Measurements from ENCODE around the gene CT45A9. TPM values are rescaled to one million over a fixed set of nuclear protein-coding genes. Genes with fewer than 3 reads are reported as not detected.
"Not testable (repeated sequence)": the region's sequence is repeated elsewhere in the genome, so short reads cannot be mapped to it uniquely, and the experiment has no call there.

CT45A9 gene
- not detected for polyA plus RNA-seq (2013, experiment 1 of 2)
- not detected for polyA plus RNA-seq (2013, experiment 2 of 2)

GRCh38 chrX:135871712-135872111 lies at the start of gene CT45A9:
TSS of gene CT45A9 (minus strand) at chrX:135871812. CDS start at chrX:135868061, 3,751 bp downstream.
- H3K56ac ChIP-seq (ENCODE audit: low read length); H3K9ac ChIP-seq (ENCODE audit: low read length); H2BK120ac ChIP-seq (ENCODE audit: low read depth, low read length); H4K5ac ChIP-seq (ENCODE audit: low read length); H3K36me3 ChIP-seq (ENCODE audit: control insufficient read depth, insufficient read depth, low read length); DNase-seq; H3K4me3 ChIP-seq (ENCODE audit: low read length); H3K79me2 ChIP-seq (ENCODE audit: control insufficient read depth, insufficient read depth, low read length); H3K18ac ChIP-seq (ENCODE audit: low read length); H2BK15ac ChIP-seq (replicated peaks; ENCODE audit: low read depth); H3K4me1 ChIP-seq (ENCODE audit: control insufficient read depth, low read depth, low read length); H3K23ac ChIP-seq (ENCODE audit: low read length); H3K27me3 ChIP-seq (ENCODE audit: insufficient read depth, low read length, poor library complexity); H3K79me1 ChIP-seq (ENCODE audit: low read length); H2AK5ac ChIP-seq (ENCODE audit: low read length); H3K27ac ChIP-seq (ENCODE audit: low read depth, low read length); H3K4me2 ChIP-seq (ENCODE audit: low read length); H2BK5ac ChIP-seq (ENCODE audit: low read length); H4K8ac ChIP-seq (ENCODE audit: low read depth, low read length); H3K4ac ChIP-seq (ENCODE audit: low read depth, low read length): not testable (repeated sequence)
- no CpG with 5 or more reads among the region's 17 CpGs for WGBS (ENCODE audit: extremely low coverage, insufficient coverage, low lambda C conversion rate)

- not testable (repeated sequence) for H3K9ac ChIP-seq (ENCODE audit: low read length); H4K5ac ChIP-seq (ENCODE audit: low read length); H3K79me2 ChIP-seq (ENCODE audit: control insufficient read depth, insufficient read depth, low read length); DNase-seq; H3K56ac ChIP-seq (ENCODE audit: low read length); H3K27me3 ChIP-seq (ENCODE audit: insufficient read depth, low read length, poor library complexity); H3K23ac ChIP-seq (ENCODE audit: low read length); H2BK120ac ChIP-seq (ENCODE audit: low read depth, low read length); H3K4me3 ChIP-seq (ENCODE audit: low read length); H3K4me1 ChIP-seq (ENCODE audit: control insufficient read depth, low read depth, low read length); H2BK5ac ChIP-seq (ENCODE audit: low read length); H3K27ac ChIP-seq (ENCODE audit: low read depth, low read length); H3K4ac ChIP-seq (ENCODE audit: low read depth, low read length); H4K8ac ChIP-seq (ENCODE audit: low read depth, low read length); H3K79me1 ChIP-seq (ENCODE audit: low read length); H2BK15ac ChIP-seq (replicated peaks; ENCODE audit: low read depth); H3K18ac ChIP-seq (ENCODE audit: low read length); H3K4me2 ChIP-seq (ENCODE audit: low read length); H2AK5ac ChIP-seq (ENCODE audit: low read length); H3K36me3 ChIP-seq (ENCODE audit: control insufficient read depth, insufficient read depth, low read length)
- WGBS (ENCODE audit: extremely low coverage, insufficient coverage, low lambda C conversion rate) = no CpG with 5 or more reads among the region's 1 CpG
Observed at GRCh38 chrX:135920516-135920915, 48.9 kb upstream of the CT45A9 start.

- Histone ChIP-seq H3K27ac (ENCODE audit: low read depth, low read length) (no peak overlapping the region), H3K56ac (ENCODE audit: low read length) (no peak overlapping the region), H2BK5ac (ENCODE audit: low read length) (no peak overlapping the region), H3K79me1 (ENCODE audit: low read length) (no peaks in the 10 kb centered on the region), H4K5ac (ENCODE audit: low read length) (no peak overlapping the region), H2BK15ac (replicated peaks; ENCODE audit: low read depth) (no peak overlapping the region), H3K27me3 (ENCODE audit: insufficient read depth, low read length, poor library complexity) (no peaks in the 10 kb centered on the region), H3K9ac (ENCODE audit: low read length) (no peak overlapping the region), H3K18ac (ENCODE audit: low read length) (no peak overlapping the region), H4K8ac (ENCODE audit: low read depth, low read length) (no peak overlapping the region), H2AK5ac (ENCODE audit: low read length) (no peak overlapping the region), H3K79me2 (ENCODE audit: control insufficient read depth, insufficient read depth, low read length) (no peaks in the 10 kb centered on the region), H2BK120ac (ENCODE audit: low read depth, low read length) (no peak overlapping the region), H3K4ac (ENCODE audit: low read depth, low read length) (no peak overlapping the region), H3K4me2 (ENCODE audit: low read length) (no peak overlapping the region), H3K23ac (ENCODE audit: low read length) (no peak overlapping the region), H3K36me3 (ENCODE audit: control insufficient read depth, insufficient read depth, low read length) (no peaks in the 10 kb centered on the region), H3K4me1 (ENCODE audit: control insufficient read depth, low read depth, low read length) (no peaks in the 10 kb centered on the region), H3K4me3 (ENCODE audit: low read length) (no peak overlapping the region)
- no CpG with 5 or more reads among the region's 5 CpGs for WGBS (ENCODE audit: extremely low coverage, insufficient coverage, low lambda C conversion rate)
- DNase-seq = no peak
Observed at GRCh38 chrX:135914404-135914803, 42.8 kb upstream of the CT45A9 start.

- no peak for DNase-seq
- Histone ChIP-seq H3K79me1 (ENCODE audit: low read length) (no peaks in the 10 kb centered on the region), H3K4me1 (ENCODE audit: control insufficient read depth, low read depth, low read length) (no peaks in the 10 kb centered on the region), H3K4ac (ENCODE audit: low read depth, low read length) (no peak overlapping the region), H2BK120ac (ENCODE audit: low read depth, low read length) (no peak overlapping the region), H2BK5ac (ENCODE audit: low read length) (no peak overlapping the region), H3K27me3 (ENCODE audit: insufficient read depth, low read length, poor library complexity) (no peaks in the 10 kb centered on the region), H3K23ac (ENCODE audit: low read length) (no peak overlapping the region), H3K18ac (ENCODE audit: low read length) (no peak overlapping the region), H3K27ac (ENCODE audit: low read depth, low read length) (no peak overlapping the region), H3K56ac (ENCODE audit: low read length) (no peak overlapping the region), H3K4me2 (ENCODE audit: low read length) (no peak overlapping the region), H3K36me3 (ENCODE audit: control insufficient read depth, insufficient read depth, low read length) (no peaks in the 10 kb centered on the region), H4K5ac (ENCODE audit: low read length) (no peak overlapping the region), H2AK5ac (ENCODE audit: low read length) (no peak overlapping the region), H3K9ac (ENCODE audit: low read length) (no peak overlapping the region), H2BK15ac (replicated peaks; ENCODE audit: low read depth) (no peak overlapping the region), H3K4me3 (ENCODE audit: low read length) (no peak overlapping the region), H3K79me2 (ENCODE audit: control insufficient read depth, insufficient read depth, low read length) (no peaks in the 10 kb centered on the region), H4K8ac (ENCODE audit: low read depth, low read length) (no peak overlapping the region)
- WGBS (ENCODE audit: extremely low coverage, insufficient coverage, low lambda C conversion rate) = no CpG with 5 or more reads among the region's 5 CpGs
Observed at GRCh38 chrX:135910251-135910650, 38.6 kb upstream of the CT45A9 start.

GRCh38 chrX:135893294-135893817 lies 21.7 kb upstream of the CT45A9 start, which contains the start of the genes CT45A10 and SAGE1:
TSS of gene CT45A10 (minus strand) at chrX:135893444. CDS start at chrX:135885344, 8,100 bp downstream.
TSS of gene SAGE1 (plus strand) at chrX:135893716. CDS start at chrX:135896243, 2,527 bp downstream.
- no peak within 1 kb of the TSS for H3K23ac ChIP-seq (ENCODE audit: low read length)
- no CpG with 5 or more reads among the region's 22 CpGs for WGBS (ENCODE audit: extremely low coverage, insufficient coverage, low lambda C conversion rate)
- no peak within 1 kb of the TSS for H4K8ac ChIP-seq (ENCODE audit: low read depth, low read length)
- H3K79me1 ChIP-seq (ENCODE audit: low read length) = no peaks in the 10 kb centered on the region
- H2AK5ac ChIP-seq (ENCODE audit: low read length) = no peak within 1 kb of the TSS
- H3K4ac ChIP-seq (ENCODE audit: low read depth, low read length) = no peak within 1 kb of the TSS
- no peak within 1 kb of the TSS for H3K56ac ChIP-seq (ENCODE audit: low read length)
- no peak within 1 kb of the TSS for H3K4me3 ChIP-seq (ENCODE audit: low read length)
- H3K9ac ChIP-seq (ENCODE audit: low read length) = no peak within 1 kb of the TSS
- no peaks in the 10 kb centered on the region for H3K4me1 ChIP-seq (ENCODE audit: control insufficient read depth, low read depth, low read length)
- no peak within 1 kb of the TSS for H2BK120ac ChIP-seq (ENCODE audit: low read depth, low read length)
- no peak within 1 kb of the TSS for H4K5ac ChIP-seq (ENCODE audit: low read length)
- no peak within 1 kb of the TSS for H3K4me2 ChIP-seq (ENCODE audit: low read length)
- no peak within 1 kb of the TSS for H3K18ac ChIP-seq (ENCODE audit: low read length)
- no peak for DNase-seq
- no peaks in the 10 kb centered on the region for H3K79me2 ChIP-seq (ENCODE audit: control insufficient read depth, insufficient read depth, low read length)
- no peak within 1 kb of the TSS for H2BK5ac ChIP-seq (ENCODE audit: low read length)
- H3K36me3 ChIP-seq (ENCODE audit: control insufficient read depth, insufficient read depth, low read length) = no peaks in the 10 kb centered on the region
- H2BK15ac ChIP-seq (replicated peaks; ENCODE audit: low read depth) = no peak within 1 kb of the TSS
- H3K27me3 ChIP-seq (ENCODE audit: insufficient read depth, low read length, poor library complexity) = no peaks in the 10 kb centered on the region
- no peak within 1 kb of the TSS for H3K27ac ChIP-seq (ENCODE audit: low read depth, low read length)

GRCh38 chrX:135892781-135893180 lies 21.2 kb upstream of the CT45A9 start:
- Histone ChIP-seq H3K23ac (ENCODE audit: low read length) (no peak overlapping the region), H2BK15ac (replicated peaks; ENCODE audit: low read depth) (no peak overlapping the region), H3K4ac (ENCODE audit: low read depth, low read length) (no peak overlapping the region), H3K9ac (ENCODE audit: low read length) (no peak overlapping the region), H2BK120ac (ENCODE audit: low read depth, low read length) (no peak overlapping the region), H3K79me1 (ENCODE audit: low read length) (no peaks in the 10 kb centered on the region), H3K79me2 (ENCODE audit: control insufficient read depth, insufficient read depth, low read length) (no peaks in the 10 kb centered on the region), H3K4me1 (ENCODE audit: control insufficient read depth, low read depth, low read length) (no peaks in the 10 kb centered on the region), H3K4me3 (ENCODE audit: low read length) (no peak overlapping the region), H3K18ac (ENCODE audit: low read length) (no peak overlapping the region), H3K4me2 (ENCODE audit: low read length) (no peak overlapping the region), H2AK5ac (ENCODE audit: low read length) (no peak overlapping the region), H4K8ac (ENCODE audit: low read depth, low read length) (no peak overlapping the region), H4K5ac (ENCODE audit: low read length) (no peak overlapping the region), H3K36me3 (ENCODE audit: control insufficient read depth, insufficient read depth, low read length) (no peaks in the 10 kb centered on the region), H3K56ac (ENCODE audit: low read length) (no peak overlapping the region), H3K27me3 (ENCODE audit: insufficient read depth, low read length, poor library complexity) (no peaks in the 10 kb centered on the region), H3K27ac (ENCODE audit: low read depth, low read length) (no peak overlapping the region), H2BK5ac (ENCODE audit: low read length) (no peak overlapping the region)
- no CpG with 5 or more reads among the region's 11 CpGs for WGBS (ENCODE audit: extremely low coverage, insufficient coverage, low lambda C conversion rate)
- no peak for DNase-seq
